Naive thymus-derived CD4-positive, alpha-beta T cell (primary cell): ENCODE data around the gene ADAMTSL1. TPM values are rescaled to one million over a fixed set of nuclear protein-coding genes. Genes with fewer than 3 reads are reported as not detected.

Experiments
- ATAC-seq: fragments of 150-1000 bp; cut with Tn5 transposase; 2 replicates; pipeline ENCODE4 v1.10.0; 2021; ENCODE audit warnings: mild to moderate bottlenecking, moderate library complexity
- CTCF ChIA-PET: fragments of 350-600 bp; sonication (Branson Sonifier 250); formaldehyde crosslinking; loops from one replicate; lab custom pipeline; 2021; ENCODE audit warnings: antibody characterized with exemption; lab: Charles Lee
- POLR2A ChIA-PET: fragments of 350-600 bp; sonication (Branson Sonifier 250); formaldehyde crosslinking; loops from one replicate; lab custom pipeline; 2021; ENCODE audit warnings: antibody characterized with exemption, inconsistent platforms; lab: Charles Lee
- DNase-seq, 9 donors: peaks; one replicate each; pipeline versions ENCODE4 v3.0.0 to v3.0.0-alpha.2; 2020 to 2022; ENCODE audit warnings: mixed read lengths in 1 of 9
- H3K27ac ChIP-seq: one replicate; pipeline ENCODE4 v1.7.0; 2013; ENCODE audit warnings: mild to moderate bottlenecking, low read depth, low read length, moderate library complexity
- H3K27me3 ChIP-seq, 2 donors: one replicate each; pipeline ENCODE4 v1.7.0; 2013; ENCODE audit warnings: low read length in 2 of 2, mild to moderate bottlenecking in 2 of 2, moderate library complexity in 2 of 2; ENCODE audit not compliant: control insufficient read depth in 2 of 2, insufficient read depth in 2 of 2
- H3K36me3 ChIP-seq, 3 experiments: 1 replicate in 2 of 3; 2 replicates in 1 of 3; pipeline ENCODE4 v1.7.0; 2013; ENCODE audit warnings: low read length in 3 of 3, mild to moderate bottlenecking in 3 of 3, moderate library complexity in 1 of 3; ENCODE audit not compliant: insufficient read depth in 3 of 3, control insufficient read depth in 2 of 3
- H3K4me1 ChIP-seq, 2 donors: one replicate each; pipeline ENCODE4 v1.7.0; 2013; ENCODE audit warnings: low read length in 2 of 2, mild to moderate bottlenecking in 2 of 2, moderate library complexity in 1 of 2; ENCODE audit not compliant: control insufficient read depth in 2 of 2, insufficient read depth in 2 of 2
- H3K4me3 ChIP-seq: 2 replicates; pipeline ENCODE4 v1.7.0; 2013; ENCODE audit warnings: mild to moderate bottlenecking, low read length
- H3K9me3 ChIP-seq, 3 experiments: 1 replicate in 2 of 3; 2 replicates in 1 of 3; pipeline ENCODE4 v1.7.0; 2013; ENCODE audit warnings: low read length in 3 of 3; ENCODE audit not compliant: control insufficient read depth in 2 of 3
- H3K27ac Mint-ChIP-seq, 9 donors: one replicate each; pipeline ENCODE4 v1.8.0; 2020 to 2022; ENCODE audit warnings: mixed read lengths in 9 of 9, mild to moderate bottlenecking in 8 of 9, moderate library complexity in 5 of 9, inconsistent platforms in 2 of 9
- H3K27me3 Mint-ChIP-seq, 5 donors: one replicate each; pipeline ENCODE4 v1.8.0; 2021 to 2022; ENCODE audit warnings: mixed read lengths in 5 of 5, mild to moderate bottlenecking in 1 of 5
- H3K36me3 Mint-ChIP-seq, 5 donors: one replicate each; pipeline ENCODE4 v1.8.0; 2020 to 2022; ENCODE audit warnings: mixed read lengths in 5 of 5, mild to moderate bottlenecking in 3 of 5, inconsistent platforms in 1 of 5
- H3K4me1 Mint-ChIP-seq, 7 donors: one replicate each; pipeline ENCODE4 v1.8.0; 2020 to 2022; ENCODE audit warnings: mixed read lengths in 7 of 7, mild to moderate bottlenecking in 3 of 7, inconsistent platforms in 1 of 7
- H3K4me3 Mint-ChIP-seq, 10 donors: one replicate each; pipeline ENCODE4 v1.8.0; 2020 to 2022; ENCODE audit warnings: mild to moderate bottlenecking in 10 of 10, mixed read lengths in 10 of 10, moderate library complexity in 6 of 10, inconsistent platforms in 2 of 10
- H3K9me3 Mint-ChIP-seq, 11 donors: one replicate each; pipeline ENCODE4 v1.8.0; 2020 to 2022; ENCODE audit warnings: mixed read lengths in 11 of 11, mild to moderate bottlenecking in 4 of 11, inconsistent platforms in 1 of 11, moderate library complexity in 1 of 11
- intact Hi-C, 2 donors: fragments of 100-400 bp; cut with micrococcal nuclease; formaldehyde crosslinking; loops; one replicate each; pipeline ENCODE4 v1.15.1; 2023
- polyA plus RNA-seq, 2 donors: library from polyadenylated mRNA; unstranded; fragments of 300-500 nt; fragmentation: Illumina TruSeq; gene quantifications; one replicate each; pipeline ENCODE4 v1.2.3, GENCODE V29; 2021
- total RNA-seq, 6 experiments: library from RNA in 5 of 6; stranded (reverse) in 5 of 6; gene quantifications; 1 replicate in 5 of 6; 2 replicates in 1 of 6; pipeline ENCODE4 v1.2.3 and lab custom pipeline; 2021 to 2026

Gene ADAMTSL1
- total and polyA plus RNA-seq, 7 experiments from 2014 or later: not detected

DNA sequence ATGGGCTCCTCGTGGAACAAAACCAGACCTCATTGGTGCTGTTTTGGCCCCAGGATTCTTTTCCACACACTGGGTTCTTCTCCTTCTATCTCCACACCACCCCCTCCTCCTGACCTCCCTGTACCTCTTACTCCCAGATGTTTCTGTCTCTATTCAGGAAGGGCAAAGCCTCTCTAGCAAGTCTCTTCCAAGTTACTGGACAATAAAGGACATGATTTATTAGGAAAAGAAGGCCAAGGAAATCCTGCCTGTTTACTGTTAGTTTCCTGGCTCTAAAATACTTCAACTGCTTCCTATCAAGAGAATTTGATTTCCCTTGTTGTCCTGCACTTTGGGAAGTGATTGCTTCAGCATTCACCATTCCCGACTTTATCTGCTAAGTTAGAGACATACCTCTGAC lies 297.1 kb downstream of the ADAMTSL1 start:
- DNase-seq (no peak), ATAC-seq (no peak)
- H3K4me3 ChIP-seq: no peak overlapping the region
- Mint-ChIP-seq H3K4me1 (no peaks in the 10 kb centered on the region), H3K9me3 (no peaks in the 10 kb centered on the region), H3K27ac (no peak overlapping the region), H3K4me3 (no peak overlapping the region), H3K27me3 (peaks cover 6 to 26% (median 14%) of the 10 kb centered on the region in 5 donors), H3K36me3 (no peaks in the 10 kb centered on the region)
- ChIA-PET CTCF (no interaction called here), POLR2A (no interaction called here)
- H3K36me3 ChIP-seq: no peaks in the 10 kb centered on the region
- intact Hi-C loops: no loop called here
- no peaks in the 10 kb centered on the region for H3K27me3 ChIP-seq
- H3K9me3 ChIP-seq: no peaks in the 10 kb centered on the region
- no peaks in the 10 kb centered on the region for H3K4me1 ChIP-seq
- no peak overlapping the region for H3K27ac ChIP-seq

DNA sequence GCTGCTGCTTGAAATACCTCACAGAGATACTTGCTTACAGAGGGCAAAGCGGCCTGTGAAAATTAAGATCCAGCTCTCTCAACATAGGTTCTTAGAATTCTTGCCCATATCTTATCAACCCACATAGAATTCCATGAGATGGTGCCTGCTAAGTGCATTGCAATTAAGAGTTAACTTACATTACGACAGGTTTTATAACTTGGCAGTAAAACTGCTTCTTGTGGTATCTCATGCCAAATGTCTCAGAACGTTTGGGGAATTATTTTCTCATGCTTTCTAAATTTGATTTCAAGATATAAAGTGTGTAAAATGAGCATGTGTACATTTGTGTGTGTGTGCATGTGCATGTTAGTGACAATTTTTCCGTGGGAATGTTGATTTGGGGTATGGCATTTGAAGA lies 297.8 kb downstream of the ADAMTSL1 start:
- no peaks in the 10 kb centered on the region for H3K27me3 ChIP-seq
- Mint-ChIP-seq H3K27ac (no peak overlapping the region), H3K27me3 (peaks cover 6 to 19% (median 12%) of the 10 kb centered on the region in 5 donors), H3K9me3 (no peaks in the 10 kb centered on the region), H3K4me1 (no peaks in the 10 kb centered on the region), H3K4me3 (no peak overlapping the region), H3K36me3 (no peaks in the 10 kb centered on the region)
- ChIA-PET POLR2A (no interaction called here), CTCF (no interaction called here)
- H3K27ac ChIP-seq: no peak overlapping the region
- no peaks in the 10 kb centered on the region for H3K9me3 ChIP-seq
- no peak overlapping the region for H3K4me3 ChIP-seq
- no peak for ATAC-seq
- H3K36me3 ChIP-seq: no peaks in the 10 kb centered on the region
- DNase-seq: no peak
- intact Hi-C loops: no loop called here
- no peaks in the 10 kb centered on the region for H3K4me1 ChIP-seq

DNA sequence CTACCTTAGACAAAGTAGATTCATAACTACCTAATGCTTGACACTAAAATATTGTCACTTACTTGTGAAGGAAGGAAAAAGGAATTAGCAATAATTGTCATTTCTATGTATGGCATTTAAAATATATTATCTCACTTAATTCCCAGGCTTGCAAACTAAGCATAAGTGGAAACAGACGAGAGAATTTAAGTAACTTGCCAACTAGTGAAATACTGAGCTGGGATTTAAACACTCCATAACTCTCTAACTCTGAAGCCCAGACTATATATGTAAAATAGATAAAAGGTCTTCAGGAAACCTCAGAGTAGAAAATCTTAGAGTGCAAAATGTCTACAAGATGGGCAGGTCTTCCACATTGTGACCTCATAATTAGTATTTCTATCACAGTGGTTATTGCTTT lies 301.3 kb downstream of the ADAMTSL1 start:
- Histone ChIP-seq H3K27ac (no peak overlapping the region), H3K4me1 (no peaks in the 10 kb centered on the region), H3K4me3 (no peak overlapping the region), H3K27me3 (no peaks in the 10 kb centered on the region), H3K36me3 (no peaks in the 10 kb centered on the region), H3K9me3 (no peaks in the 10 kb centered on the region)
- ChIA-PET CTCF (no interaction called here), POLR2A (no interaction called here)
- Mint-ChIP-seq H3K27me3 (peaks cover 0 to 26% (median 6%) of the 10 kb centered on the region in 5 donors), H3K27ac (no peak overlapping the region), H3K4me3 (no peak overlapping the region), H3K9me3 (no peaks in the 10 kb centered on the region), H3K36me3 (no peaks in the 10 kb centered on the region), H3K4me1 (no peaks in the 10 kb centered on the region)
- intact Hi-C loops: no loop called here
- ATAC-seq: no peak
- no peak for DNase-seq

DNA sequence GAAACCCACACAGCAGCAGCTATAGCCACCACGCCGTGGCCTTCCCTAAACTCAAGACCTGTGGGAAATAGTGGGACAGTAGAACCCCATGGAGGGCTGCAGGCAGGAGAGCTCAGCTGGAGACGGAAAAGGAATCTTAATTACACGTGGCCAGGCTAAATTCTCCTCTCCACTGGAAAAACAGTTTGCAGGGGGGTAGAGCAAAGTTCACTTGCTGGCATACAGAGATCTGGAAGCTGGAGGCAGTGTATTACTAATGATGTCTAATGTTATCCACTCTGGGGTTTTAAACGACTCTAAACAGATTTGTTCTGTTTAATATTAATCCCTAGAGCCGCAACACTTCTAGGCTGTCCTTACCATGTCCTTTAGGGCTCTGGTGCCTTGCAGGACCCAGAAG lies 302.0 kb downstream of the ADAMTSL1 start:
- Mint-ChIP-seq H3K36me3 (no peaks in the 10 kb centered on the region), H3K27me3 (peaks cover 0 to 26% (median 6%) of the 10 kb centered on the region in 5 donors), H3K4me1 (no peaks in the 10 kb centered on the region), H3K9me3 (no peaks in the 10 kb centered on the region), H3K27ac (no peak overlapping the region), H3K4me3 (no peak overlapping the region)
- H3K4me3 ChIP-seq: no peak overlapping the region
- no peak for DNase-seq
- no peaks in the 10 kb centered on the region for H3K9me3 ChIP-seq
- ATAC-seq: no peak
- H3K27me3 ChIP-seq: no peaks in the 10 kb centered on the region
- no peaks in the 10 kb centered on the region for H3K36me3 ChIP-seq
- H3K4me1 ChIP-seq: no peaks in the 10 kb centered on the region
- H3K27ac ChIP-seq: no peak overlapping the region
- ChIA-PET CTCF (no interaction called here), POLR2A (no interaction called here)
- intact Hi-C loops: no loop called here

DNA sequence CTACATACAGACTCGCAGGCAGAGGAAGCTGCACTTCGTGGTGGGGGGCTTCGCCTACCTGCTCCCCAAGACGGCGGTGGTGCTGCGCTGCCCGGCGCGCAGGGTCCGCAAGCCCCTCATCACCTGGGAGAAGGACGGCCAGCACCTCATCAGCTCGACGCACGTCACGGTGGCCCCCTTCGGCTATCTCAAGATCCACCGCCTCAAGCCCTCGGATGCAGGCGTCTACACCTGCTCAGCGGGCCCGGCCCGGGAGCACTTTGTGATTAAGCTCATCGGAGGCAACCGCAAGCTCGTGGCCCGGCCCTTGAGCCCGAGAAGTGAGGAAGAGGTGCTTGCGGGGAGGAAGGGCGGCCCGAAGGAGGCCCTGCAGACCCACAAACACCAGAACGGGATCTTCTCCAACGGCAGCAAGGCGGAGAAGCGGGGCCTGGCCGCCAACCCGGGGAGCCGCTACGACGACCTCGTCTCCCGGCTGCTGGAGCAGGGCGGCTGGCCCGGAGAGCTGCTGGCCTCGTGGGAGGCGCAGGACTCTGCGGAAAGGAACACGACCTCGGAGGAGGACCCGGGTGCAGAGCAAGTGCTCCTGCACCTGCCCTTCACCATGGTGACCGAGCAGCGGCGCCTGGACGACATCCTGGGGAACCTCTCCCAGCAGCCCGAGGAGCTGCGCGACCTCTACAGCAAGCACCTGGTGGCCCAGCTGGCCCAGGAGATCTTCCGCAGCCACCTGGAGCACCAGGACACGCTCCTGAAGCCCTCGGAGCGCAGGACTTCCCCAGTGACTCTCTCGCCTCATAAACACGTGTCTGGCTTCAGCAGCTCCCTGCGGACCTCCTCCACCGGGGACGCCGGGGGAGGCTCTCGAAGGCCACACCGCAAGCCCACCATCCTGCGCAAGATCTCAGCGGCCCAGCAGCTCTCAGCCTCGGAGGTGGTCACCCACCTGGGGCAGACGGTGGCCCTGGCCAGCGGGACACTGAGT lies 303.2 kb downstream of the ADAMTSL1 start:
- no peaks in the 10 kb centered on the region for H3K9me3 Mint-ChIP-seq

DNA sequence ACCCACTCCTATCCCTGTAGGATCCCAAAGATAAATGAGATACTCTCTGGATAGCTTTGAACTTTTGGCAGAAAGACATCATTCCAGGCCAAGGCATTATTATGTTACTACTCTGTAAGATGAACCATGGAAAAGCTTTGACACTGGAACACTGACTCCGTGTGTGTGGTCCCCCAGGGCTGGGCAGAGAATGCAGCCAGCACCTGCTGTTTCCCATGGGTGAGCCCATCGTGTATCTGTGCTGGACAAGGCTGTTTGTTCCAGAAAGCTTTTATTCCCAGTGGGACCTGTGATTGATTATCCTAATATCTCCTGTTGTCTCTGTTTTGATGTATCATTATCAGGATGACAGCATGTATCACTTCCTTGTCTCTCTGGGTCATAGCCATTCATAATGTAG lies 304.2 kb downstream of the ADAMTSL1 start:
- H3K4me1 ChIP-seq: no peaks in the 10 kb centered on the region
- H3K27me3 Mint-ChIP-seq: peaks cover 0 to 26% (median 8%) of the 10 kb centered on the region in 5 donors
- H3K27ac ChIP-seq: no peak overlapping the region
- intact Hi-C loops: no loop called here
- H3K9me3 Mint-ChIP-seq: no peaks in the 10 kb centered on the region
- no peaks in the 10 kb centered on the region for H3K27me3 ChIP-seq
- no peak overlapping the region for H3K4me3 Mint-ChIP-seq
- H3K9me3 ChIP-seq: no peaks in the 10 kb centered on the region
- no peak overlapping the region for H3K4me3 ChIP-seq
- no peaks in the 10 kb centered on the region for H3K36me3 ChIP-seq
- no peaks in the 10 kb centered on the region for H3K4me1 Mint-ChIP-seq
- POLR2A ChIA-PET: no interaction called here
- DNase-seq (no peak), ATAC-seq (no peak)
- no peak overlapping the region for H3K27ac Mint-ChIP-seq
- H3K36me3 Mint-ChIP-seq: no peaks in the 10 kb centered on the region
- CTCF ChIA-PET: no interaction called here

More for the DNA sequence above, 303.2 kb downstream of the ADAMTSL1 start:
- no peaks in the 10 kb centered on the region for H3K36me3 Mint-ChIP-seq
- no peak overlapping the region for H3K27ac Mint-ChIP-seq
- H3K4me1 Mint-ChIP-seq: no peaks in the 10 kb centered on the region
- DNase-seq (no peak), ATAC-seq (no peak)
- CTCF ChIA-PET: no interaction called here
- intact Hi-C loops: no loop called here
- Histone ChIP-seq H3K4me1 (no peaks in the 10 kb centered on the region), H3K27ac (no peak overlapping the region), H3K36me3 (no peaks in the 10 kb centered on the region), H3K4me3 (no peak overlapping the region), H3K9me3 (no peaks in the 10 kb centered on the region), H3K27me3 (no peaks in the 10 kb centered on the region)
- peaks cover 0 to 26% (median 7%) of the 10 kb centered on the region in 5 donors for H3K27me3 Mint-ChIP-seq
- no peak overlapping the region for H3K4me3 Mint-ChIP-seq
- POLR2A ChIA-PET: no interaction called here

DNA sequence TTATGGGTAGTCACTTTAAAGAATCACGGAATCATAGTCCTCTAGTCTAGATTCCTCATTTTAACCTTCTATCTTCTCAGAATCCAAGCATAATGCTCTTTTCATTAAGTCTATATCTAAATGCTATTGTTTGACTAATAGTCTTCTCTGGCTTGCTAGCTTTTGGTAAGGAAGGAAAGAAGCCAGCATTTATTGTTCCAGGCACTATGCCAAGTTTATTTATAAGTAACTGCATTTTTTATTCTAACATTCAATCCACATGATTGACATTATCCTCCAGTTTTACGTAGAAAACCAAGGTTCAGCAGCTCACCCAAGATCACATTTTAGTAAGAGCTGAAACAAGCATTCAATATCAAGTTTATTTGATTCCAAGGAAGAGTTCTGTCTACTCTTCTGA lies 304.9 kb downstream of the ADAMTSL1 start:
- no peaks in the 10 kb centered on the region for H3K4me1 ChIP-seq
- H3K4me3 ChIP-seq: no peak overlapping the region
- no peaks in the 10 kb centered on the region for H3K9me3 Mint-ChIP-seq
- ATAC-seq (no peak), DNase-seq (no peak)
- H3K27ac ChIP-seq: no peak overlapping the region
- intact Hi-C loops: no loop called here
- H3K36me3 Mint-ChIP-seq: no peaks in the 10 kb centered on the region
- H3K27me3 Mint-ChIP-seq: peaks cover 0 to 26% (median 8%) of the 10 kb centered on the region in 5 donors
- H3K27ac Mint-ChIP-seq: no peak overlapping the region
- H3K4me1 Mint-ChIP-seq: no peaks in the 10 kb centered on the region
- H3K36me3 ChIP-seq: no peaks in the 10 kb centered on the region
- no peaks in the 10 kb centered on the region for H3K9me3 ChIP-seq
- H3K27me3 ChIP-seq: no peaks in the 10 kb centered on the region
- ChIA-PET POLR2A (no interaction called here), CTCF (no interaction called here)
- no peak overlapping the region for H3K4me3 Mint-ChIP-seq
